Dermis microvascular lymphatic vessel endothelial cell (primary cell): Measurements from ENCODE around the gene FAIM2. TPM values are rescaled to one million over a fixed set of nuclear protein-coding genes. Genes with fewer than 3 reads are reported as not detected.

Experiments used
- DNase-seq, 2 donors: peaks; one replicate each; pipeline versions ENCODE4 v3.0.0 to v3.0.0-alpha.2; 2010; ENCODE audit warnings: low read depth in 2 of 2
- total RNA-seq: library from RNA; depleted of rRNA; stranded (reverse); fragments of >200 nt; gene quantifications from 2 replicates; pipeline ENCODE4 v1.2.1, GENCODE V29; 2014

FAIM2 gene
- not detected in 2 replicates for total RNA-seq

GRCh38 chr12:49903700-49904423 is at the start of gene FAIM2:
FAIM2 (minus strand) TSS chr12:49903900; CDS start chr12:49903792, 108 bp downstream.
- peak in 1 of 2 donors; percentile 10 for DNase-seq

- no peak for DNase-seq
These were observed 49.5 kb upstream of the FAIM2 start for GRCh38 chr12:49953151-49953550.

- DNase-seq = no peak
These were observed 48.8 kb upstream of the FAIM2 start for GRCh38 chr12:49952391-49953055.

GRCh38 chr12:49951411-49952240 is 47.9 kb upstream of the FAIM2 start:
- DNase-seq = no peak

- DNase-seq = no peak
These were observed 46.9 kb upstream of the FAIM2 start, which contains the start of gene AQP2 for GRCh38 chr12:49950273-49951251. AQP2 (plus strand) TSS chr12:49950737; CDS start chr12:49950831, 94 bp downstream.

- DNase-seq = no peak
These were observed 46.2 kb upstream of the FAIM2 start for GRCh38 chr12:49949866-49950265.

GRCh38 chr12:49948866-49949845 is 45.5 kb upstream of the FAIM2 start:
- no peak for DNase-seq

- DNase-seq = no peak
These were observed 44.0 kb upstream of the FAIM2 start for GRCh38 chr12:49947593-49948226.

GRCh38 chr12:49946497-49946896 is 42.8 kb upstream of the FAIM2 start:
- DNase-seq = no peak

GRCh38 chr12:49946086-49946485 is 42.4 kb upstream of the FAIM2 start:
- no peak for DNase-seq

- DNase-seq = peak; percentile 70 to 86
These were observed 41.8 kb upstream of the FAIM2 start for GRCh38 chr12:49945394-49946080.

- no peak for DNase-seq
These were observed 41.0 kb upstream of the FAIM2 start for GRCh38 chr12:49944718-49945117.

GRCh38 chr12:49944046-49944445 is 40.3 kb upstream of the FAIM2 start:
- no peak for DNase-seq

- DNase-seq = no peak
These were observed 39.9 kb upstream of the FAIM2 start for GRCh38 chr12:49943625-49943960.

- DNase-seq = no peak
These were observed 39.4 kb upstream of the FAIM2 start for GRCh38 chr12:49942921-49943624.

GRCh38 chr12:49942512-49942893 is 38.8 kb upstream of the FAIM2 start:
- DNase-seq = no peak

GRCh38 chr12:49941556-49942511 is 38.1 kb upstream of the FAIM2 start:
- DNase-seq = no peak
